ENCODE measurements around the gene CXorf49.
"Not testable (repeated sequence)": the region's sequence is repeated elsewhere in the genome, so short reads cannot be mapped to it uniquely, and the experiment has no call there.

CXorf49 gene

DNA sequence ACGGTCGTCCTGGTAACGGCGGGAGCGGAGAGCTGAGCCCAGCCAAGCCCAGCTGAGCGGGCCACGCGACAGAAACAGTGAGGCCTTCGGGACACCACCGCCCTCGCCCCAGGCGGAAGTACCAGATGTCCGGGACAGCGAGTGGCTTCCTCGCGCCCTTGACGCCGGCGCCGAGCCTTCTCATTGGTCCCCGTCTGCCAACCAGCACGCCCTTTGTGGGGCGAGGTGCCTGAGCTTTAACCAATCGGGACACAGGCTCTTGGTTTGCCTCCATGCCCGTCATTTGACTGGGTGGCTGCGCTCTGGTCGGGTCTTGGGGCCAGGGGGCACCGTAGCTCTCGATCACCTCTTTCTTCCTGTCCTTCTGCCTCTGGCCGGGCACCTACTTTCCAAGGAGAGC lies at the start of gene CXorf49:
Gene CXorf49, minus strand, starts transcription at position 101 of the 400 bp plus-strand sequence. CDS start 134 bp downstream, outside the sequence.
- DNase-seq: not testable (repeated sequence)

DNA sequence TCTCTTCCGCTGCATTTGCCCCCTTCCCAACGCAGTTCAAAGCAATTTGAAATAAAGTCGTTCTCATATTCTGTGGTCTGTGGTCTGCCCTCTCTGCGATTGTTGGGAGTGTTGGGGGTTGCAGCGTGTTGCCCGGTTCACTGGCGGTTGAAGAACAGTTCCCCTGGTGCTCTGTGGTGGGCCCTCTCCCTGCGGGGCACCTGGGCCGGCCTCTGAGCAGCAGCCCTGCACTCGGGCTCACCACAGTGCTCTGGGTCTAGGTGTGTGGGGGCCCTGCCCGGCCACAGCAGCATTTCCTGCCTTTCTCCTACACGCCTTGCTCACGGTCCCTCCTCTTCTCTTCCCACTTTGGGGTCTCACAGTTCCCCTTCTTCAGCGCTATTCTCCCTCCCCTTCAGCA lies 49.0 kb upstream of the CXorf49 start:
- not testable (repeated sequence) for DNase-seq

- not testable (repeated sequence) for DNase-seq
Observed at GRCh38 chrX:71765613-71766012, 47.5 kb upstream of the CXorf49 start.

DNA sequence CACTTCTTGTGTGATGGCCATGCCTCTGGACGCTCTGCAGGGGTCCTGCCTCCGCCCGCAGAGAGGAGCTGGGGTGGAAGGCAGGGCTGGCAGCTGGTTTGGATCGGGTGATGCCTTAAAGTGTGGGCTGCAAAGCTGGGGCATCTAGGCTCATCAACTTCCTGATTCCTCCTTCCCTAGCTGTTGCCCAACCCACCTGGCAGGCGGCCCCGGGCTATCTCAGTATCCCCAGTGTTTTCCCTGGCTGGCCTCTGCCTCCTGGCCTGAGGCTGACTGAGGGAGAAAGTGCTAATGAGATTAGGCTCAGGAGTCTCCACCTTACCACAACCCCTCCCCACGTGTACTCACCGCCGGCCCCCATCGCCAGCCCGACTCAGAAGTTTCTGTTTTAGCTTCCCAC lies 46.7 kb upstream of the CXorf49 start:
- not testable (repeated sequence) for DNase-seq

- DNase-seq: not testable (repeated sequence)
Observed at GRCh38 chrX:71763049-71763448, 45.0 kb upstream of the CXorf49 start, which contains the start of gene CXorf49B. Gene CXorf49B, plus strand, starts transcription at chrX:71763349. Its CDS starts 75 bp downstream, at chrX:71763424.

DNA sequence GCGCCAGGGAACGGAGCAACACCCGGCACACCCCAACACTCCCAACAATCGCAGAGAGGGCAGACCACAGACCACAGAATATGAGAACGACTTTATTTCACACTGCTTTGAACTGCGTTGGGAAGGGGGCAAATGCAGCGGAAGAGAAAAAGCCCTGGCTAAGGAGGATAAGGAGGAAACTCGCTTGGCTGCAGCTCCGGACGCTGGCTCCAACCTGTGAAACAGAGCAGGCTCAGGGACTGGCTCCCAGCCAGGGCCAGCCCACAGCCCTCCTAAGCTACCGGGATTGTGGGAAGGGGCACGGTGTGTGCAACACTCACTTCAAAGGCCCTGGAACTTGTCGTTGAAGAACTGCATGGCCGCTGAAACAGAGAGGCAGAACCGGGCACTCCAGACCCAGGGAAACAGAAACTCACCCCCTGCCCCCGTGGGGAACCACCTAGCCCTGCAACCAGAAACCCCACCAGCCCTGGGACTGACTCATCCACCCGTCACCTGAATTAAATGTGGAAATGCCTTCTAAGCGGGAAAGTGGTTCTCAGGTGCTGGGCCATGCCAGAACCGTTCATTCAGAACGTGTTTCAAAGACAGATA lies 42.7 kb upstream of the CXorf49 start:
- DNase-seq: not testable (repeated sequence)

GRCh38 chrX:71720289-71720886 lies 2.3 kb upstream of the CXorf49 start:
- DNase-seq: not testable (repeated sequence)

- DNase-seq: not testable (repeated sequence)
Observed at GRCh38 chrX:71719195-71719594, 1.1 kb upstream of the CXorf49 start.

GRCh38 chrX:71716323-71716722 lies 1.8 kb downstream of the CXorf49 start:
- not testable (repeated sequence) for DNase-seq

- DNase-seq: not testable (repeated sequence)
Observed at GRCh38 chrX:71715551-71715950, 2.5 kb downstream of the CXorf49 start.

DNA sequence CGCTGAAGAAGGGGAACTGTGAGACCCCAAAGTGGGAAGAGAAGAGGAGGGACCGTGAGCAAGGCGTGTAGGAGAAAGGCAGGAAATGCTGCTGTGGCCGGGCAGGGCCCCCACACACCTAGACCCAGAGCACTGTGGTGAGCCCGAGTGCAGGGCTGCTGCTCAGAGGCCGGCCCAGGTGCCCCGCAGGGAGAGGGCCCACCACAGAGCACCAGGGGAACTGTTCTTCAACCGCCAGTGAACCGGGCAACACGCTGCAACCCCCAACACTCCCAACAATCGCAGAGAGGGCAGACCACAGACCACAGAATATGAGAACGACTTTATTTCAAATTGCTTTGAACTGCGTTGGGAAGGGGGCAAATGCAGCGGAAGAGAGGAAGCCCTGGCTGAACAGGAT lies 4.0 kb downstream of the CXorf49 start:
- DNase-seq: not testable (repeated sequence)

DNA sequence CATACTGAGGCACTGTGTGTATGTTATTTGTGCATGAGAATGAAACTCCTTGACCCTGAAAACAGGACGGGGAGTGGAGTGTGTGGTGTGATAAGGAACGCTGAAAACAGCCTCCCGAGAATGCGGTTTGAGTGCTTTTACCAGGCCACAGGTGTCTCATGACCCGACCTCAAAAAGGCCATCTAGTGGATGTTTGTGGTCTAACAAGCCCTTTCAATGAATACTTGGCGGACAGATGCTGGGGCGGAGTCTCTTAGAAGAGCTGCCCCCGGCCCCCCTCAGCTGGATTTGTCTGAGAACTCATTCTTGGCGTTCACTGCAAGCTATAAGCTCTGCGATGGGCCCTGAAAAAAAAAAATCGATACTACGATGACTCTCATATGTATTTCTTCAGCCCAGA lies 15.2 kb downstream of the CXorf49 start:
- DNase-seq: not testable (repeated sequence)

DNA sequence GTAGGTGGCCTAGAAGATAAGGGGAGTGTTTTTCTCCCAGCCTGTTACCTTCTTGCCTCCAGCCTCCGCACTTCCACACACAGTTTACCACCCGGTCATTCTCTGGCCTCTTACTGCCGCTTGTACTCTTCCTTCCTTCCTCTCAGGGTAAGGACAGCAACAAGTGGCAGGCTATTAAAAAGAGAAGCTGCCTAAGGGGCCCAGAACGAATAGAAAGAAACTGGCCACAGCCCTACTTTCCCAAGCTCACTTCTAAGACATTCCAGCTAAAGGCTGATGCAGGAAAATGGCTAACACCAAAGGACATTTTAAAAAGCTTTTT lies 19.1 kb downstream of the CXorf49 start:
- not testable (repeated sequence) for DNase-seq

DNA sequence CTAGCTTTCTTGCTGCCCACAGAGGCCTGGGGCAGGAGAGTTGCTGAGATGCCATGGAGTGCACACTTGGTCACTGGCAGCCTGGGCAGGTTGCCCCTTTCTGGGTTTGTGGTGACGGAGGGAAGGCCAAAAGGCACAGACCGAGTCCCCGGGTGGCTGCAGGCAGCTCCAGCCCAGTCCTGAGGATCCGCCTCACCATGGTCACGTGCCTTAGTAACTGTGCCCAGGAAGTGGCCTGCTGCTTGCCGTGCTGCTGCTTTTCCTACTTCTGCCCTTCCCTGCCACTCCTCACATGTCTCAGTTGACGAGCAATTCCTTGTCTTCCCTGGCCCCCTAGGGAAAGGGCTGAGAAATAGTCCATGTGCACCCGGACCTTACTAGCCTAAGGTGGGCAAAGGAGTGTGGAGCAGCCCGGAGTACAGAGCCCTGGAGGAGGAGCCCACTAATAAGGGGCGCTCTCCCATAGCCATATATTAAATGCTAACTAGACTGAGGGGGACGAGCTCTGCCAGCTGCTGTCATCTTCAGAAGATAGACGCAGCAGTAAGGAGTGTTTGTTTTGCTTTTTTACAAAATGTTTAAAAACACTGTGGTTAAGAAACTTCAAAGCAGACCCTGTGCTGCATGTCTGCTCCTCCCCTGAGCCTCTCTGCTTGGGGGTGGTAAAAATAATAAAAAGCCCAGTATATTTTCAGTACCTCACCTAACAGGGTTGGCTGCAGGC lies 19.6 kb downstream of the CXorf49 start:
- not testable (repeated sequence) for DNase-seq

DNA sequence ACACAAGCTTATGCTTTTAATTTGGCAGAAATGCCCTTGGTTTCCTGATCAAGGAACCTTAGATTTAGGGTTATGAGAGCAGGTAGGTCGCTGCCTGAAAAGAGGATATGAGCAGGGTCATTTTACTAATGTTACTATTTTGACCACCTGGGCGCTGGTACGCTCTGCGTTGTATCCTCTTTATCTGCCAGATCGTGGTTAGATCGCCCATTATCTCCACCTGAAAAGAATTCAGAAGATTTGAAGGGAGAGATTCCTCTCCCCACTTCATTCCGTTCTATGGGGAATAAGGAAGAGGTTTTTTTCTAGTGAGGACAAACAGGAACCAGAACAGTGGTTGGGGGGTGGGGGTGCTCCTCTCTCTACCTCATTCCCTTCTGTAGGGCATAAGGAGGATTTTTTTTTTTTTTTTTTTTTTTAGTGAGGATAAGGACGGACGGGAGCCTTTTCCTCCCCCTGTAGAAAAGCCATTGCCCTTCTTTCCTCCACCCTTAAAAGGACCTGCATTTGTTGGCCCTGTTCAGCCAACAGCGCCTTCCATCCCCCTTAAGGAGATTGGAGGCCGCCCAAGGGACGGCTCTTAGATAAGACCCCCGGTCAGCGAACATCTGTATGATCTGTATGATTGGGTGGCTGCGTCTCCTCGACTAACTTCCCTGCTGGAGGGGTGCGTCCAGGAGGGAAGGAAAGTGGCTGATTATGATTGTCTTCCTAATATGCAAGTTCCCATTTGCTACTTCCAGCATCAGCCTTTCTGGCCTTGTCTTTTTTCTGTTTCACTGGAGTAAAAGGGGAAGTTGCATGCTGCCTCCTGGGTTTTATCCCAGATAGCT lies 20.4 kb downstream of the CXorf49 start:
- DNase-seq: not testable (repeated sequence)

DNA sequence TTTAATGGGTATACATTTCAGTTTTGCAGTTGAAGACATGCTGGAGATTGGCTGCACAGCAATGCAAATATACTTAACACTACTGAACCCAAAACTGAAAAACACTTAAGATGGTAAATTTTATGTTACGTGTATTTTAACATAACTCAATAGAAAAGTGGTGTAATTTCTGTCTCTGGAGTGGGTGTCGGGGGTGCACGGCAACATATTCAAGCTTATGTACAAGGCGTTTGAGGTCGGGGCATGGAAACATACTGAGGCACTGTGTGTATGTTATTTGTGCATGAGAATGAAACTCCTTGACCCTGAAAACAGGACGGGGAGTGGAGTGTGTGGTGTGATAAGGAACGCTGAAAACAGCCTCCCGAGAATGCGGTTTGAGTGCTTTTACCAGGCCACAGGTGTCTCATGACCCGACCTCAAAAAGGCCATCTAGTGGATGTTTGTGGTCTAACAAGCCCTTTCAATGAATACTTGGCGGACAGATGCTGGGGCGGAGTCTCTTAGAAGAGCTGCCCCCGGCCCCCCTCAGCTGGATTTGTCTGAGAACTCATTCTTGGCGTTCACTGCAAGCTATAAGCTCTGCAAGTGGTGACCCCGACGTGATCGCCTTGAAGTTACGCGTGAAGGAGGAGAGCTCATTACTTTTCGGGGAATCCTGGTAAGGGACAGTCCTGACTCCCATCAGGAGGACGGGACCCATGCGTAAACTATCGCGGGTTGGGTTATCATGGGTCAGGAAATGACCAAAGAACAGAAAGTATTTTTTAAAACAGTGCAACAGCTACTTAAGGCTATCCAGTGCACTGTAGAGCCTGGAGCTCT lies 21.2 kb downstream of the CXorf49 start:
- not testable (repeated sequence) for DNase-seq

- DNase-seq: no peak
Observed at GRCh38 chrX:71679575-71680207, 38.4 kb downstream of the CXorf49 start.

- DNase-seq: not testable (repeated sequence)
Observed at GRCh38 chrX:71677195-71677594, 40.9 kb downstream of the CXorf49 start.

DNA sequence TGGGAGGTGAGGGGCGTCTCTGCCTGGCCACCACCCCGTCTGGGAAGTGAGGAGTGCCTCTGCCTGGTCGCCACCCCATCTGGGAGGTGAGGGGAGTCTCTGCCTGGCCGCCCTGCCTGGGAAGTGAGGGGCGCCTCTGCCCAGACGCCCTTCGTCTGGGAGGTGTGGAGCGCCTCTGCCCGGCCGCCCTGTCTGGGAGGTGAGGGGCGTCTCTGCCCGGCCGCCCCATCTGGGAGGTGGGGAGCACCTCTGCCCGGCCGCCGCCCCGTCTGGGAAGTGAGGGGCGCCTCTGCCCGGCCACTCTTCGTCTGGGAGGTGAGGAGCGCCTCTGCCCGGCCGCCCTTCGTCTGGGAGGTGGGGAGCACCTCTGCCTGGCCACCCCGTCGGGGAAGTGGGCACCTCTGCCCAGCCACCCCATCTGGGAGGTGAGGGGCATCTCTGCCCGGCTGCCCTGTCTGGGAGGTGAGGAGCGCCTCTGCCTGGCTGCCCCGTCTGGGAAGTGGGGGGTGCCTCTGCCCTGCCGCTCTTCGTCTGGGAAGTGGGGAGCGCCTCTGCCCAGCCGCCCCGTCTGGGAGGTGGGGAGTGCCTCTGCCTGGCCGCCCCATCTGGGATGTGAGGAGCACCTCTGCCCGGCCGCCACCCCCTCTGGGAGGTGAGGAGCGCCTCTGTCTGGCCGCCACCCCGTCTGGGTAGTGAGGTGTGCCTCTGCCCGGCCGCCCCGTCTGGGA lies 41.9 kb downstream of the CXorf49 start:
- DNase-seq: not testable (repeated sequence)

DNA sequence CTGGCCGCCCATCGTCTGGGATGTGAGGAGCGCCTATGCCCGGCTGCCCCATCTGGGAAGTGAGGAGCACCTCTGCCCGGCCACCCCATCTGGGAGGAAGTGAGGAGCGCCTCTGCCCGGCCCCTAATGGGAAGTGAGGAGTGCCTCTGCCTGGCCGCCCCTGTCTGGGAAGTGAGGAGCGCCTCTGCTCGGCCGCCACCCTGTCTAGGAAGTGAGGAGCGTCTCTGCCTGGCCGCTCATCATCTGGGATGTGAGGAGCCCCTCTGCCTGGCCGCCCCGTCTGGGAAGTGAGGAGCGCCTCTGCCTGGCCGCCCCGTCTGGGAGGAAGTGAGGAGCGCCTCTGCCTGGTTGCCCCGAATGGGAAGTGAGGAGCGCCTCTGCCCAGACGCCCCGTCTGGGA lies 42.4 kb downstream of the CXorf49 start:
- DNase-seq: not testable (repeated sequence)
